Measurements from ENCODE around the gene HOXA4. TPM values are rescaled to one million over a fixed set of nuclear protein-coding genes. Genes with fewer than 3 reads are reported as not detected.
A peak's percentile ranks its signal among the peaks of the same experiment; 100 is the strongest.

The HOXA4 gene
- total and polyA plus RNA-seq, 10 donors: 2.1 to 10.8 (median 4.3) TPM

DNA sequence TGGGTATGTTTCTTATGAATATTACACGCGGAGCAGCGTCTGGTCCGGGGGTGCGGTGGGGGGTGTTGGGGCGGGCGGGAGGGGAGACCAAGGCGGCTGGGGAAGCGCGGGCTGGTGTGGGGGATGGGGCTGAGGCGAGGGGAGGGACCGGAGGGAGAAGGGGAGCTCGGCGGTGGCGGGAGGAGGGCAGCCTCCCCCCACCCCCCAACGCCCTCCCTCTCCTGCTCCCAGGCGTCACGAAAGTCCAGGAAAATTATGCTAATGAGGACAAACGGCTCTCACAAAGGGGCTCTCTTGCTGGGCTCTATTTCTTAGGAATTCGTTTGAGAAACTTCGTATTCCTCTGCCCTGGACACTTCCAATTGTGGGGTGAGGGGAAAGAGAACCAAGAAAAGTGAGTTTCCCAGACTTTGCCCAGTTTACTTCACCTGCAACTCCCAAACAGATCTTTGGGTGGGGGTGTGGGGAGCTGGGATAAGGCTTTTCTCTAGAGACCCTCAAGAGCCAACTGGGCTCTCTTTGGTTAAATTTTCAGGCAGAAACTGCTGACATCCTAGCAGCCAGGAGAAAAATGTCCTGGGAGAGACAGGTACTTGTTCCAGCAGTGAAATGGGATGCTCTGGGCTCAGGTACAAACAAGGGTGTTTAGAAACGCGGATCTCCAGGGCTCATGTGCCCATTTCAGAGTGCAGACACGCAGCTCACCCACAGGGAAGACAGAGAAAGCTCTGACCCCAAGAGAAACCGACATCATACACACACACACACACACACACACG is 16.4 kb downstream of the HOXA4 start:
- intact Hi-C loops (cut with DNase I; ENCODE audit: low total_unique reads): loop anchor here (10.0 kb wide), 1 partner anchor 359 kb away; no protein-coding TSS in a partner anchor
- Histone ChIP-seq H3K4me1 (peaks cover 0 to 63% (median 25%) of the 10 kb centered on the region in 6 donors), H3K27me3 (replicated peaks in 1 of 7) (no peaks in the 10 kb centered on the region), H3K4me3 (peak overlapping the region; percentile 12 to 71 (median 42)), H3K9me3 (no peaks in the 10 kb centered on the region), H3K36me3 (no peaks in the 10 kb centered on the region), H3K27ac (peak overlapping the region; percentile 42 to 90 (median 86))
- TF ChIP-seq CTCF (IDR thresholded peaks at IDR 0.05 in 8 of 11, conservative IDR thresholded peaks at IDR 0.05 in 3 of 11) (no peak), POLR2AphosphoS5 (IDR thresholded peaks at IDR 0.05) (no peak), POLR2A (IDR thresholded peaks at IDR 0.05) (no peak)
- 46 to 76% (median 64%) methylated on average over 23 to 26 of the region's 26 CpGs for WGBS, 5 donors
- no peak for DNase-seq

DNA sequence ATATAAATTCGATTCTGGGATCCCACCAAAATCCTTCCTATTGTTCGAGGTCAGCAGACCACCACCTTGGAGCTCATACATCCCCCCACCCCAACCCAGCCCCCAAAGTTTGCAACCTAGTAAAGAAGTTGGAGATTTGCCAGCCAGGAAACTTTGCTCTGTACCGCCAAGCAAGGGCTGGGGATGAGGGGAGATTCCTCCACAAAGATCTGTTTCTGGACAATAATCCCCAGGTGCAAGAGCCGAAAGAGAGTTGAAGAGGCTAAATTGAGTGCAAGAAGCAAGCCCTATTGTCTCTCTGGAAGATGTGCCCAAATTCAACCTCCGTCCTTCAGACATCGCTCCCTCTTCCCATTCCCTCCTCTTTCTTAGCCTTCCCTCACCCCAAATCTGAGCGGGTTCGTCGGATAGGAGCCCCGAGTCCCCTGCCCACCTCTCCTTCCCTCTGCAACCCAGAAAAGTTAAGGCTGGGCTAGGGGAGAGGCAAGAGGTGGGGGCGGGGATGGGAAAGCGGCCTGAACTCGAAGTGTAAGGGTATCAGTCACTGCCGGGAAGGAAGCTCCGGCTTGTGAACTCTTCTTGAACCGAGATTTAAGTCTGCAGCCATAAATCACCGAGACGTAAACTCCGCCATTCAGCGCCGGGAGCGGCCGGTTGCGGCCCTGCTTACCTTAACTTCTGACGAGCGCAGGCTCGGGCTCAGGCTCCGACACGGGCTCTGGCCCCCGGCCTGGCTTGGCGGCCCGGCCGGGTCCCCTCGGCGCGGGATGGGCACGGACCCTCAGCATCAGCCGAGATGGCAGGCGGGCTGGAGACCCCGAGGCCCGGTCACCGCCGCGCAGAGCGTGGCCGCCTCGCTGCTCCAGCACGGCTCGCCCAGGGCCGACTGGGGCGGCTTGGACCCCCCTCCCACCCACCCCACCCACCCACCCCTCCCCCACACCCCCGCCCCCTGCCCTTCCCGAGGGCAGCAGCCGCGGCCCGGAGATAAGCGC is 17.3 kb downstream of the HOXA4 start:
- DNase-seq: no peak

DNA sequence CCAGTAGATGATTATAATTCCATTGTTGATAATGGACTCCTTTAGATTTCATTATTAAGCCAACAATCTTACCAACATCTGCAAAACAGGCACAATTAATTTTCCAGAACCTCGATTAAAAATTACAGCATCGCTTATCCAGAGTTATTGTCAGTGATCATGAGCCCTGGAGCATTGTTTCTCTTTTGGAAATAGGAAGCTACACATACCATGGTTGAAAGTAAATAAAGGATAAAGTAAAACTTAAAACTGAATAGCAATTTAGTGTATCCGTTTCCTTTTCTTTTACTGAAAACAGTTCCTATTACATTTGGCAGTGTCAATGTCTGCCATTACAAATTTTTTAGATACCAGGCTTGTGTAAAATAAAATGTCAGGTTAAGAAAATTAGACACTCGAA is 18.2 kb downstream of the HOXA4 start:
- peak overlapping the region in 5 of 8 donors; percentile 58 to 90 (median 87) for H3K27ac ChIP-seq
- intact Hi-C loops (cut with DNase I; ENCODE audit: low total_unique reads): loop anchor here (10.0 kb wide), 1 partner anchor 358 kb away; no protein-coding TSS in a partner anchor
- WGBS, 5 donors: 56 to 80% (median 74%) methylated on average over 4 of the region's 4 CpGs

More for the DNA sequence above, 17.3 kb downstream of the HOXA4 start:
- Histone ChIP-seq H3K4me3 (peak overlapping the region; percentile 33 to 71 (median 42)), H3K27ac (peak overlapping the region; percentile 42 to 90 (median 86)), H3K9me3 (no peaks in the 10 kb centered on the region), H3K36me3 (no peaks in the 10 kb centered on the region), H3K27me3 (replicated peaks in 1 of 7) (no peaks in the 10 kb centered on the region), H3K4me1 (peaks cover 0 to 61% (median 28%) of the 10 kb centered on the region in 6 donors)
- intact Hi-C loops (cut with DNase I; ENCODE audit: low total_unique reads): loop anchor here (10.0 kb wide), 1 partner anchor 358 kb away; no protein-coding TSS in a partner anchor
- 57 to 81% (median 64%) methylated on average over 29 to 57 of the region's 57 CpGs for WGBS, 5 donors
- TF ChIP-seq POLR2A (IDR thresholded peaks at IDR 0.05) (no peak), POLR2AphosphoS5 (IDR thresholded peaks at IDR 0.05) (peak; percentile 59 to 78 (median 65)), CTCF (IDR thresholded peaks at IDR 0.05 in 8 of 11, conservative IDR thresholded peaks at IDR 0.05 in 3 of 11) (no peak)

More for the DNA sequence above, 18.2 kb downstream of the HOXA4 start:
- H3K36me3 ChIP-seq: no peaks in the 10 kb centered on the region
- H3K4me1 ChIP-seq: peaks cover 0 to 58% (median 26%) of the 10 kb centered on the region in 6 donors
- no peak for DNase-seq
- no peaks in the 10 kb centered on the region for H3K9me3 ChIP-seq
- peak overlapping the region in 1 of 8 donors; percentile 71 for H3K4me3 ChIP-seq
- no peaks in the 10 kb centered on the region for H3K27me3 ChIP-seq (replicated peaks in 1 of 7)
- no peak for TF ChIP-seq CTCF (IDR thresholded peaks at IDR 0.05 in 8 of 11, conservative IDR thresholded peaks at IDR 0.05 in 3 of 11)
- TF ChIP-seq POLR2AphosphoS5 (IDR thresholded peaks at IDR 0.05): no peak
- TF ChIP-seq POLR2A (IDR thresholded peaks at IDR 0.05): no peak

Data from spleen (tissue), 11 donors.